ENCODE results near the gene CHCT1. TPM values are rescaled to one million over a fixed set of nuclear protein-coding genes. Genes with fewer than 3 reads are reported as not detected.

The CHCT1 gene
- total RNA-seq, 1 experiment from 2014 or later, result not detected

DNA sequence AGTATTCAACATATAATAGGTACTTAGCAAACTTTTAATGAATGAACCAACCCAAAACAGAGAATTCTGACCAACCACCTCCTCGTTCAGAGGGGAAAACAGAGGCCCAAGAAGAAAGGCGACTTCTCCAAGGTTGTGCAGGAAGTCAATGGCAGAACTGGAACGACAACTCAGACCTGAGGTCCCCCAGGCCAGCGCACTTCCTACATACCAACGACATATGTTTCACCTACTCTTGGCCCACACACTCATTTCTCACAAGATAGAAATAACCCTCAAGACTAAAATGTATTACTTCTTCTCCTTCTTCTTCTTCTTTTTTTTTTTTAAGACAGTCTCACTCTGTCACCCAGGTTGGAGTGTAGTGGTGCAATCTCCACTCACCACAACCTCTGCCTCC is 14.4 kb downstream of the CHCT1 start:
- H3K4me1 ChIP-seq (ENCODE audit: control insufficient read depth, insufficient read depth, low read length), result no peaks in the 10 kb centered on the region
- no peaks in the 10 kb centered on the region for H3K27me3 ChIP-seq (ENCODE audit: control insufficient read depth, insufficient read depth, low read length)
- H3K4me3 ChIP-seq (ENCODE audit: low read depth in 2 of 2, low read length in 2 of 2), result no peak overlapping the region
- ChIA-PET CTCF (no interaction called here), POLR2A (no interaction called here)
- TF ChIP-seq, protein P1, sequence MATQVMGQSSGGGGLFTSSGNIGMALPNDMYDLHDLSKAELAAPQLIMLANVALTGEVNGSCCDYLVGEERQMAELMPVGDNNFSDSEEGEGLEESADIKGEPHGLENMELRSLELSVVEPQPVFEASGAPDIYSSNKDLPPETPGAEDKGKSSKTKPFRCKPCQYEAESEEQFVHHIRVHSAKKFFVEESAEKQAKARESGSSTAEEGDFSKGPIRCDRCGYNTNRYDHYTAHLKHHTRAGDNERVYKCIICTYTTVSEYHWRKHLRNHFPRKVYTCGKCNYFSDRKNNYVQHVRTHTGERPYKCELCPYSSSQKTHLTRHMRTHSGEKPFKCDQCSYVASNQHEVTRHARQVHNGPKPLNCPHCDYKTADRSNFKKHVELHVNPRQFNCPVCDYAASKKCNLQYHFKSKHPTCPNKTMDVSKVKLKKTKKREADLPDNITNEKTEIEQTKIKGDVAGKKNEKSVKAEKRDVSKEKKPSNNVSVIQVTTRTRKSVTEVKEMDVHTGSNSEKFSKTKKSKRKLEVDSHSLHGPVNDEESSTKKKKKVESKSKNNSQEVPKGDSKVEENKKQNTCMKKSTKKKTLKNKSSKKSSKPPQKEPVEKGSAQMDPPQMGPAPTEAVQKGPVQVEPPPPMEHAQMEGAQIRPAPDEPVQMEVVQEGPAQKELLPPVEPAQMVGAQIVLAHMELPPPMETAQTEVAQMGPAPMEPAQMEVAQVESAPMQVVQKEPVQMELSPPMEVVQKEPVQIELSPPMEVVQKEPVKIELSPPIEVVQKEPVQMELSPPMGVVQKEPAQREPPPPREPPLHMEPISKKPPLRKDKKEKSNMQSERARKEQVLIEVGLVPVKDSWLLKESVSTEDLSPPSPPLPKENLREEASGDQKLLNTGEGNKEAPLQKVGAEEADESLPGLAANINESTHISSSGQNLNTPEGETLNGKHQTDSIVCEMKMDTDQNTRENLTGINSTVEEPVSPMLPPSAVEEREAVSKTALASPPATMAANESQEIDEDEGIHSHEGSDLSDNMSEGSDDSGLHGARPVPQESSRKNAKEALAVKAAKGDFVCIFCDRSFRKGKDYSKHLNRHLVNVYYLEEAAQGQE (IDR thresholded peaks at IDR 0.05; ENCODE audit: insufficient read depth in 1 of 2, low read depth in 2 of 2, low read length in 1 of 2), result no peak
- TF ChIP-seq TCF7L2 (IDR thresholded peaks at IDR 0.05; ENCODE audit: low read depth, low read length), result no peak
- TF ChIP-seq, protein P2, sequence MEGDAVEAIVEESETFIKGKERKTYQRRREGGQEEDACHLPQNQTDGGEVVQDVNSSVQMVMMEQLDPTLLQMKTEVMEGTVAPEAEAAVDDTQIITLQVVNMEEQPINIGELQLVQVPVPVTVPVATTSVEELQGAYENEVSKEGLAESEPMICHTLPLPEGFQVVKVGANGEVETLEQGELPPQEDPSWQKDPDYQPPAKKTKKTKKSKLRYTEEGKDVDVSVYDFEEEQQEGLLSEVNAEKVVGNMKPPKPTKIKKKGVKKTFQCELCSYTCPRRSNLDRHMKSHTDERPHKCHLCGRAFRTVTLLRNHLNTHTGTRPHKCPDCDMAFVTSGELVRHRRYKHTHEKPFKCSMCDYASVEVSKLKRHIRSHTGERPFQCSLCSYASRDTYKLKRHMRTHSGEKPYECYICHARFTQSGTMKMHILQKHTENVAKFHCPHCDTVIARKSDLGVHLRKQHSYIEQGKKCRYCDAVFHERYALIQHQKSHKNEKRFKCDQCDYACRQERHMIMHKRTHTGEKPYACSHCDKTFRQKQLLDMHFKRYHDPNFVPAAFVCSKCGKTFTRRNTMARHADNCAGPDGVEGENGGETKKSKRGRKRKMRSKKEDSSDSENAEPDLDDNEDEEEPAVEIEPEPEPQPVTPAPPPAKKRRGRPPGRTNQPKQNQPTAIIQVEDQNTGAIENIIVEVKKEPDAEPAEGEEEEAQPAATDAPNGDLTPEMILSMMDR (IDR thresholded peaks at IDR 0.05), result no peak
- TF ChIP-seq SIN3A (IDR thresholded peaks at IDR 0.05; ENCODE audit: borderline replicate concordance, insufficient read depth, low read depth, low read length), result no peak
- no peak for TF ChIP-seq POLR2AphosphoS5 (IDR thresholded peaks at IDR 0.05; ENCODE audit: low read depth, low read length)
- H3K9me3 ChIP-seq (ENCODE audit: control insufficient read depth, insufficient read depth, low read depth, low read length), result no peaks in the 10 kb centered on the region
- no peak overlapping the region for H3K27ac ChIP-seq (ENCODE audit: low read length)
- BruUV-seq (replicated peaks), result no TSS peak
- no peaks in the 10 kb centered on the region for H3K36me3 ChIP-seq (ENCODE audit: control insufficient read depth, insufficient read depth, low read length)
- intact Hi-C loops (cut with micrococcal nuclease; ENCODE audit: unreplicated experiment), result no loop called here
- ATAC-seq (no peak), DNase-seq (ENCODE audit: low read depth, low spot score) (no peak)
- in situ Hi-C loops (cut with HindIII; ENCODE audit: low pct_unique_long_range_greater_than_20kb, low sequenced_read_pairs), result no loop called here

DNA sequence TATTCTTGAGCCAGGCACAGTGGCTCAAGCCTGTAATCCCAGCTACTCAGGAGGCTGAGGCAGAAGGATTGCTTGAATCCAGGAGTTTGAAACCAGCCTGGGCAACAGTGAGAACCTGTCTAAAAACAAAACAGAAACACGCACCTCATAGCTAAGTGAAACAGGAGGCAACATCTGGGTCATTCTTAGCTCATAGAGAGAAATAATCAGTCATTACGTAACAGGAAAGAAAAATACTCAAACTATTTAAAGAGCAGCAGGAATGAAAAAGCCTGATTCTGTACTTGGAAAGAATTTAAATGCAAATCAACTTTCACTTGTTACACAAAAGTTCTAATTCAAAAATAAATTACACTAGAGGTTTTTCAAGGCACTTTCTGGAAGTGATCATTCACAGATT is 17.2 kb downstream of the CHCT1 start:
- TF ChIP-seq TCF7L2 (IDR thresholded peaks at IDR 0.05; ENCODE audit: low read depth, low read length) (no peak), SIN3A (IDR thresholded peaks at IDR 0.05; ENCODE audit: borderline replicate concordance, insufficient read depth, low read depth, low read length) (no peak), POLR2AphosphoS5 (IDR thresholded peaks at IDR 0.05; ENCODE audit: low read depth, low read length) (no peak)
- TF ChIP-seq, protein P2 (IDR thresholded peaks at IDR 0.05), result no peak
- TF ChIP-seq, protein P1 (IDR thresholded peaks at IDR 0.05; ENCODE audit: insufficient read depth in 1 of 2, low read depth in 2 of 2, low read length in 1 of 2), result no peak
- no peak overlapping the region for H3K27ac ChIP-seq (ENCODE audit: low read length)
- in situ Hi-C loops (cut with HindIII; ENCODE audit: low pct_unique_long_range_greater_than_20kb, low sequenced_read_pairs) (no loop called here), intact Hi-C loops (cut with micrococcal nuclease; ENCODE audit: unreplicated experiment) (no loop called here)
- ChIA-PET POLR2A (no interaction called here), CTCF (no interaction called here)
- no peak for DNase-seq (ENCODE audit: low read depth, low spot score)
- H3K4me3 ChIP-seq (ENCODE audit: low read depth in 2 of 2, low read length in 2 of 2), result no peak overlapping the region
- no peak for ATAC-seq
- no peaks in the 10 kb centered on the region for H3K27me3 ChIP-seq (ENCODE audit: control insufficient read depth, insufficient read depth, low read length)
- H3K4me1 ChIP-seq (ENCODE audit: control insufficient read depth, insufficient read depth, low read length), result no peaks in the 10 kb centered on the region
- no peaks in the 10 kb centered on the region for H3K9me3 ChIP-seq (ENCODE audit: control insufficient read depth, insufficient read depth, low read depth, low read length)
- H3K36me3 ChIP-seq (ENCODE audit: control insufficient read depth, insufficient read depth, low read length), result no peaks in the 10 kb centered on the region
- no TSS peak for BruUV-seq (replicated peaks)

Data from Panc1 (cell line).